Measurements from ENCODE around the gene SPPL2B. TPM values are rescaled to one million over a fixed set of nuclear protein-coding genes. Genes with fewer than 3 reads are reported as not detected.

The SPPL2B gene
- total and polyA plus RNA-seq, 4 donors, result 9.5 to 34.6 (median 21.4) TPM

DNA sequence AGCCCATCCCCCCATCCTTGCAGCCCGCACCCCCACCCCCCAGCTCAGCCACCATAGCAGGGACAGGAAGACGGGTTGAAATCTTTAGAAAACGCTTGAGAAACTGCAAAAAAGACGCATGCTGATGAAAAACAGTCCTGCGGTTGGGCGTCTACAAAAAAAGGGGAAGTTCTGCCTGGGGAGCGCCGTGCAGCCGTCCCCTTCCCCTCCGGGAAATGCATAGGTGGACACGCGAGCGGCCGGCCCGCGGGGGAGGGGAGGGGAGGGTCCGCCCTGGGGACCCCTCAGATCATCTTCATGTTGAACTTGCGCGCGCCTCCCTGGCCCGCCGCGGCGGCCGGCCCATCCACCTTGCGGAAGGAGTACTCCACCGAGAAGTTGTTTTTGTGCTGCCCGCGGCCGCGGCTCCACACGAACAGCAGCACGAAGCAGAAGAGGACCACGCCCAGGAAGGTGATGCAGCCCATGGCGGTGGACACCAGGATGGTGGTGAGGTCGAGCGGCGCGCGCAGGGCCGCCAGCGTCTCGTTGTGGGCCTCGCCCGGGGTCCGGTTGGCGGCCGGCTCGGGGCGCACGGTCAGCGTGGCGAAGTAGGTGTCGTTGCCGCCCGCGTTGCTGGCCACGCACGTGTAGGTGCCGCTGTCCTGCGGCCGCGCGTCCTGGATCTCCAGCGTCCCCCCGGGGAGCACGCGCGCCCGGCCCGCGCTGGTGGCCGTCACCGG lies 38.6 kb upstream of the SPPL2B start:
- WGBS, result 3% methylated on average over 74 of the region's 74 CpGs
- no peak overlapping the region for H3K9ac ChIP-seq (ENCODE audit: low read depth in 1 of 2, low read length in 2 of 2)
- DNase-seq (ENCODE audit: low spot score), result no peak
- H3K4me1 ChIP-seq (ENCODE audit: control insufficient read depth in 4 of 4, insufficient read depth in 4 of 4, low read length in 3 of 4), result peaks cover 0 to 20% (median 11%) of the 10 kb centered on the region in 4 donors
- peak overlapping the region; percentile 50 to 61 for H3K27ac ChIP-seq (ENCODE audit: low read depth in 1 of 2, low read length in 2 of 2)
- TF ChIP-seq ATF3 (IDR thresholded peaks at IDR 0.05) (no peak), JUND (IDR thresholded peaks at IDR 0.05) (no peak), RXRA (IDR thresholded peaks at IDR 0.05) (no peak), HNF4A (conservative IDR thresholded peaks at IDR 0.05) (no peak), EGR1 (IDR thresholded peaks at IDR 0.05; ENCODE audit: low read depth in 2 of 2) (no peak), FOXA1 (IDR thresholded peaks at IDR 0.05) (no peak), SP1 (IDR thresholded peaks at IDR 0.05) (no peak), HNF4G (IDR thresholded peaks at IDR 0.05) (no peak), FOXA2 (IDR thresholded peaks at IDR 0.05) (no peak), TAF1 (conservative IDR thresholded peaks at IDR 0.05) (no peak), RAD21 (IDR thresholded peaks at IDR 0.05) (no peak)
- TF ChIP-seq, protein P1, sequence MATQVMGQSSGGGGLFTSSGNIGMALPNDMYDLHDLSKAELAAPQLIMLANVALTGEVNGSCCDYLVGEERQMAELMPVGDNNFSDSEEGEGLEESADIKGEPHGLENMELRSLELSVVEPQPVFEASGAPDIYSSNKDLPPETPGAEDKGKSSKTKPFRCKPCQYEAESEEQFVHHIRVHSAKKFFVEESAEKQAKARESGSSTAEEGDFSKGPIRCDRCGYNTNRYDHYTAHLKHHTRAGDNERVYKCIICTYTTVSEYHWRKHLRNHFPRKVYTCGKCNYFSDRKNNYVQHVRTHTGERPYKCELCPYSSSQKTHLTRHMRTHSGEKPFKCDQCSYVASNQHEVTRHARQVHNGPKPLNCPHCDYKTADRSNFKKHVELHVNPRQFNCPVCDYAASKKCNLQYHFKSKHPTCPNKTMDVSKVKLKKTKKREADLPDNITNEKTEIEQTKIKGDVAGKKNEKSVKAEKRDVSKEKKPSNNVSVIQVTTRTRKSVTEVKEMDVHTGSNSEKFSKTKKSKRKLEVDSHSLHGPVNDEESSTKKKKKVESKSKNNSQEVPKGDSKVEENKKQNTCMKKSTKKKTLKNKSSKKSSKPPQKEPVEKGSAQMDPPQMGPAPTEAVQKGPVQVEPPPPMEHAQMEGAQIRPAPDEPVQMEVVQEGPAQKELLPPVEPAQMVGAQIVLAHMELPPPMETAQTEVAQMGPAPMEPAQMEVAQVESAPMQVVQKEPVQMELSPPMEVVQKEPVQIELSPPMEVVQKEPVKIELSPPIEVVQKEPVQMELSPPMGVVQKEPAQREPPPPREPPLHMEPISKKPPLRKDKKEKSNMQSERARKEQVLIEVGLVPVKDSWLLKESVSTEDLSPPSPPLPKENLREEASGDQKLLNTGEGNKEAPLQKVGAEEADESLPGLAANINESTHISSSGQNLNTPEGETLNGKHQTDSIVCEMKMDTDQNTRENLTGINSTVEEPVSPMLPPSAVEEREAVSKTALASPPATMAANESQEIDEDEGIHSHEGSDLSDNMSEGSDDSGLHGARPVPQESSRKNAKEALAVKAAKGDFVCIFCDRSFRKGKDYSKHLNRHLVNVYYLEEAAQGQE (IDR thresholded peaks at IDR 0.05), result no peak
- TF ChIP-seq, protein P2, sequence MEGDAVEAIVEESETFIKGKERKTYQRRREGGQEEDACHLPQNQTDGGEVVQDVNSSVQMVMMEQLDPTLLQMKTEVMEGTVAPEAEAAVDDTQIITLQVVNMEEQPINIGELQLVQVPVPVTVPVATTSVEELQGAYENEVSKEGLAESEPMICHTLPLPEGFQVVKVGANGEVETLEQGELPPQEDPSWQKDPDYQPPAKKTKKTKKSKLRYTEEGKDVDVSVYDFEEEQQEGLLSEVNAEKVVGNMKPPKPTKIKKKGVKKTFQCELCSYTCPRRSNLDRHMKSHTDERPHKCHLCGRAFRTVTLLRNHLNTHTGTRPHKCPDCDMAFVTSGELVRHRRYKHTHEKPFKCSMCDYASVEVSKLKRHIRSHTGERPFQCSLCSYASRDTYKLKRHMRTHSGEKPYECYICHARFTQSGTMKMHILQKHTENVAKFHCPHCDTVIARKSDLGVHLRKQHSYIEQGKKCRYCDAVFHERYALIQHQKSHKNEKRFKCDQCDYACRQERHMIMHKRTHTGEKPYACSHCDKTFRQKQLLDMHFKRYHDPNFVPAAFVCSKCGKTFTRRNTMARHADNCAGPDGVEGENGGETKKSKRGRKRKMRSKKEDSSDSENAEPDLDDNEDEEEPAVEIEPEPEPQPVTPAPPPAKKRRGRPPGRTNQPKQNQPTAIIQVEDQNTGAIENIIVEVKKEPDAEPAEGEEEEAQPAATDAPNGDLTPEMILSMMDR (IDR thresholded peaks at IDR 0.05; ENCODE audit: low read depth, low read length, missing input control), result no peak
- TF ChIP-seq, protein P3, sequence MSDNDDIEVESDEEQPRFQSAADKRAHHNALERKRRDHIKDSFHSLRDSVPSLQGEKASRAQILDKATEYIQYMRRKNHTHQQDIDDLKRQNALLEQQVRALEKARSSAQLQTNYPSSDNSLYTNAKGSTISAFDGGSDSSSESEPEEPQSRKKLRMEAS (IDR thresholded peaks at IDR 0.05), result no peak
- peaks cover 0 to 3% (median 0%) of the 10 kb centered on the region in 4 donors for H3K27me3 ChIP-seq (ENCODE audit: control insufficient read depth in 4 of 4, insufficient read depth in 4 of 4, low read length in 3 of 4)
- peak overlapping the region in 2 of 3 donors; percentile 16 to 42 for H3K4me3 ChIP-seq (ENCODE audit: low read depth in 1 of 3, low read length in 3 of 3)
- H3K36me3 ChIP-seq (ENCODE audit: control insufficient read depth in 4 of 4, insufficient read depth in 3 of 4, low read depth in 1 of 4, low read length in 3 of 4), result no peaks in the 10 kb centered on the region
- H3K9me3 ChIP-seq (ENCODE audit: control insufficient read depth in 4 of 4, low read length in 3 of 4), result no peaks in the 10 kb centered on the region

- Histone ChIP-seq H3K36me3 (ENCODE audit: control insufficient read depth in 4 of 4, insufficient read depth in 3 of 4, low read depth in 1 of 4, low read length in 3 of 4) (no peaks in the 10 kb centered on the region), H3K27ac (ENCODE audit: low read depth in 1 of 2, low read length in 2 of 2) (peak overlapping the region; percentile 50 to 61), H3K4me3 (ENCODE audit: low read depth in 1 of 3, low read length in 3 of 3) (peak overlapping the region in 2 of 3 donors; percentile 28 to 42), H3K27me3 (ENCODE audit: control insufficient read depth in 4 of 4, insufficient read depth in 4 of 4, low read length in 3 of 4) (peaks cover 0 to 3% (median 0%) of the 10 kb centered on the region in 4 donors), H3K9ac (ENCODE audit: low read depth in 1 of 2, low read length in 2 of 2) (no peak overlapping the region), H3K4me1 (ENCODE audit: control insufficient read depth in 4 of 4, insufficient read depth in 4 of 4, low read length in 3 of 4) (peaks cover 0 to 20% (median 11%) of the 10 kb centered on the region in 4 donors), H3K9me3 (ENCODE audit: control insufficient read depth in 4 of 4, low read length in 3 of 4) (no peaks in the 10 kb centered on the region)
- DNase-seq (ENCODE audit: low spot score), result no peak
- WGBS, result 4% methylated on average over 82 of the region's 82 CpGs
- TF ChIP-seq HNF4A (conservative IDR thresholded peaks at IDR 0.05) (no peak), NR2F2 (IDR thresholded peaks at IDR 0.05) (no peak), RXRA (IDR thresholded peaks at IDR 0.05) (no peak), HNF4G (IDR thresholded peaks at IDR 0.05) (no peak), SP1 (IDR thresholded peaks at IDR 0.05) (no peak), FOXA2 (IDR thresholded peaks at IDR 0.05) (no peak), JUND (IDR thresholded peaks at IDR 0.05) (no peak), FOXA1 (IDR thresholded peaks at IDR 0.05) (no peak), ATF3 (IDR thresholded peaks at IDR 0.05) (no peak), YY1 (IDR thresholded peaks at IDR 0.05) (no peak), RAD21 (IDR thresholded peaks at IDR 0.05) (no peak)
- TF ChIP-seq, protein P1 (IDR thresholded peaks at IDR 0.05), result no peak
- TF ChIP-seq, protein P3 (IDR thresholded peaks at IDR 0.05), result no peak
- TF ChIP-seq, protein P4, sequence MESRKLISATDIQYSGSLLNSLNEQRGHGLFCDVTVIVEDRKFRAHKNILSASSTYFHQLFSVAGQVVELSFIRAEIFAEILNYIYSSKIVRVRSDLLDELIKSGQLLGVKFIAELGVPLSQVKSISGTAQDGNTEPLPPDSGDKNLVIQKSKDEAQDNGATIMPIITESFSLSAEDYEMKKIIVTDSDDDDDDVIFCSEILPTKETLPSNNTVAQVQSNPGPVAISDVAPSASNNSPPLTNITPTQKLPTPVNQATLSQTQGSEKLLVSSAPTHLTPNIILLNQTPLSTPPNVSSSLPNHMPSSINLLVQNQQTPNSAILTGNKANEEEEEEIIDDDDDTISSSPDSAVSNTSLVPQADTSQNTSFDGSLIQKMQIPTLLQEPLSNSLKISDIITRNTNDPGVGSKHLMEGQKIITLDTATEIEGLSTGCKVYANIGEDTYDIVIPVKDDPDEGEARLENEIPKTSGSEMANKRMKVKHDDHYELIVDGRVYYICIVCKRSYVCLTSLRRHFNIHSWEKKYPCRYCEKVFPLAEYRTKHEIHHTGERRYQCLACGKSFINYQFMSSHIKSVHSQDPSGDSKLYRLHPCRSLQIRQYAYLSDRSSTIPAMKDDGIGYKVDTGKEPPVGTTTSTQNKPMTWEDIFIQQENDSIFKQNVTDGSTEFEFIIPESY (IDR thresholded peaks at IDR 0.05), result no peak
Measured at GRCh38 chr19:2290441-2291184, 37.9 kb upstream of the SPPL2B start.

Measured in liver (tissue), 9 donors.